GM21717 (cell line): Measurements from ENCODE around the gene GRM1.
"Not testable (repeated sequence)": the region's sequence is repeated elsewhere in the genome, so short reads cannot be mapped to it uniquely, and the experiment has no call there.

ENCODE experiments used
- ATAC-seq: cut with Tn5 transposase; IDR thresholded peaks from one replicate; pipeline ENCODE4 v1.9.1; 2021; ENCODE audit warnings: mild to moderate bottlenecking, moderate library complexity; ENCODE audit not compliant: unreplicated experiment

Gene GRM1

GRCh38 chr6:146267946-146268345 lies 239.1 kb downstream of the GRM1 start:
- no peak for ATAC-seq

- no peak for ATAC-seq
Observed at GRCh38 chr6:146269482-146269881, 240.6 kb downstream of the GRM1 start.

- not testable (repeated sequence) for ATAC-seq
Observed at GRCh38 chr6:146271163-146271562, 242.3 kb downstream of the GRM1 start.

- no peak for ATAC-seq
Observed at GRCh38 chr6:146273490-146273889, 244.6 kb downstream of the GRM1 start.

GRCh38 chr6:146277142-146277541 lies 248.3 kb downstream of the GRM1 start:
- ATAC-seq = no peak

- ATAC-seq = no peak
Observed at GRCh38 chr6:146281651-146282362, 252.9 kb downstream of the GRM1 start.

GRCh38 chr6:146282837-146283236 lies 254.0 kb downstream of the GRM1 start:
- no peak for ATAC-seq

- no peak for ATAC-seq
Observed at GRCh38 chr6:146284311-146284710, 255.4 kb downstream of the GRM1 start.

- ATAC-seq = no peak
Observed at GRCh38 chr6:146286961-146287360, 258.1 kb downstream of the GRM1 start.

- no peak for ATAC-seq
Observed at GRCh38 chr6:146287691-146288369, 259.0 kb downstream of the GRM1 start.

- no peak for ATAC-seq
Observed at GRCh38 chr6:146289816-146290588, 261.1 kb downstream of the GRM1 start.

- ATAC-seq = no peak
Observed at GRCh38 chr6:146290589-146290901, 261.7 kb downstream of the GRM1 start.

- no peak for ATAC-seq
Observed at GRCh38 chr6:146292506-146292905, 263.6 kb downstream of the GRM1 start.

- ATAC-seq = no peak
Observed at GRCh38 chr6:146295695-146296094, 266.8 kb downstream of the GRM1 start.

GRCh38 chr6:146297815-146298214 lies 269.0 kb downstream of the GRM1 start:
- no peak for ATAC-seq

- ATAC-seq = no peak
Observed at GRCh38 chr6:146300521-146300920, 271.7 kb downstream of the GRM1 start.

GRCh38 chr6:146301764-146302163 lies 272.9 kb downstream of the GRM1 start:
- ATAC-seq = no peak

- no peak for ATAC-seq
Observed at GRCh38 chr6:146302994-146303393, 274.1 kb downstream of the GRM1 start.

- no peak for ATAC-seq
Observed at GRCh38 chr6:146304181-146304580, 275.3 kb downstream of the GRM1 start.

GRCh38 chr6:146305092-146305491 lies 276.2 kb downstream of the GRM1 start:
- no peak for ATAC-seq

GRCh38 chr6:146305951-146306350 lies 277.1 kb downstream of the GRM1 start:
- ATAC-seq = no peak

- ATAC-seq = no peak
Observed at GRCh38 chr6:146310628-146311027, 281.8 kb downstream of the GRM1 start.
